Caco-2 (cell line): ENCODE measurements around the gene STYK1. TPM values are rescaled to one million over a fixed set of nuclear protein-coding genes. Genes with fewer than 3 reads are reported as not detected.

Experiments
- BruUV-seq: library from RNA; stranded (reverse); fragments of 400-500 nt; replicated peaks from 2 replicates; lab custom pipeline; 2021; lab: Mats Ljungman, UMichigan
- CTCF ChIA-PET: fragments of 300-600 bp; sonication (Branson Sonifier 250); formaldehyde crosslinking; loops from one replicate; lab custom pipeline; 2022; ENCODE audit warnings: antibody characterized with exemption; lab: Charles Lee
- POLR2A ChIA-PET: fragments of 300-600 bp; sonication (Branson Sonifier 250); formaldehyde crosslinking; loops from one replicate; lab custom pipeline; 2022; ENCODE audit warnings: antibody characterized with exemption; lab: Charles Lee
- DNase-seq, 2 experiments: peaks; one replicate each; pipeline versions ENCODE4 v3.0.0 to v3.0.0-alpha.2; 2020 to 2022
- H3K27me3 ChIP-seq: replicated peaks from 2 replicates; pipeline ENCODE4 v1.6.0; 2011; ENCODE audit warnings: low read length; ENCODE audit not compliant: control insufficient read depth, insufficient read depth
- H3K36me3 ChIP-seq: 2 replicates; pipeline ENCODE4 v1.5.1; 2011; ENCODE audit warnings: low read length; ENCODE audit not compliant: control insufficient read depth, insufficient read depth
- H3K4me1 ChIP-seq: fragments of 250-450 bp; sonication (Bioruptor Pico); 2 replicates; pipeline ENCODE4 v1.5.1; 2020; ENCODE audit warnings: mild to moderate bottlenecking
- H3K4me3 ChIP-seq: 2 replicates; pipeline ENCODE4 v1.5.1; 2011; ENCODE audit warnings: low read depth, mild to moderate bottlenecking, control low read depth, low read length
- H3K9me3 ChIP-seq: fragments of 250-450 bp; sonication (Bioruptor Pico); 2 replicates; pipeline ENCODE4 v1.5.1; 2020; ENCODE audit warnings: mild to moderate bottlenecking, moderate library complexity
- H3K27ac Mint-ChIP-seq: one replicate; pipeline ENCODE4 v1.8.0; 2022; ENCODE audit warnings: mixed read lengths; ENCODE audit not compliant: unreplicated experiment
- H3K27me3 Mint-ChIP-seq: one replicate; pipeline ENCODE4 v1.8.0; 2022; ENCODE audit warnings: mixed read lengths; ENCODE audit not compliant: insufficient read depth, unreplicated experiment
- H3K36me3 Mint-ChIP-seq: one replicate; pipeline ENCODE4 v1.8.0; 2022; ENCODE audit warnings: mild to moderate bottlenecking, mixed read lengths; ENCODE audit not compliant: insufficient read depth, unreplicated experiment
- H3K4me1 Mint-ChIP-seq: one replicate; pipeline ENCODE4 v1.8.0; 2022; ENCODE audit warnings: low read depth, mixed read lengths; ENCODE audit not compliant: unreplicated experiment
- H3K4me3 Mint-ChIP-seq: one replicate; pipeline ENCODE4 v1.8.0; 2022; ENCODE audit warnings: mild to moderate bottlenecking, moderate library complexity, mixed read lengths; ENCODE audit not compliant: unreplicated experiment
- H3K9me3 Mint-ChIP-seq: one replicate; pipeline ENCODE4 v1.8.0; 2022; ENCODE audit warnings: mixed read lengths; ENCODE audit not compliant: unreplicated experiment
- intact Hi-C: fragments of 100-400 bp; cut with micrococcal nuclease; formaldehyde crosslinking; loops from one replicate; pipeline ENCODE4 v1.10.0; 2022; ENCODE audit not compliant: unreplicated experiment
- total RNA-seq: library from RNA; stranded (reverse); gene quantifications from 2 replicates; pipeline ENCODE4 v1.2.3, GENCODE V29; 2022
- TF ChIP-seq, protein P1 (sequence below), 2 experiments: fragments of 200-600 bp in 1 of 2; IDR thresholded peaks; 1 replicate in 1 of 2; 2 replicates in 1 of 2; pipeline versions ENCODE4 v1.5.1 to v1.8.0; 2011 to 2022; ENCODE audit warnings: antibody characterized with exemption in 1 of 2, control low read depth in 1 of 2, inconsistent platforms in 1 of 2, low read depth in 1 of 2, low read length in 1 of 2, mild to moderate bottlenecking in 1 of 2, moderate library complexity in 1 of 2; ENCODE audit not compliant: insufficient read depth in 1 of 2, severe bottlenecking in 1 of 2, unreplicated experiment in 1 of 2

The STYK1 gene
- total RNA-seq, 1 experiment from 2014 or later: 4.5 TPM

DNA sequence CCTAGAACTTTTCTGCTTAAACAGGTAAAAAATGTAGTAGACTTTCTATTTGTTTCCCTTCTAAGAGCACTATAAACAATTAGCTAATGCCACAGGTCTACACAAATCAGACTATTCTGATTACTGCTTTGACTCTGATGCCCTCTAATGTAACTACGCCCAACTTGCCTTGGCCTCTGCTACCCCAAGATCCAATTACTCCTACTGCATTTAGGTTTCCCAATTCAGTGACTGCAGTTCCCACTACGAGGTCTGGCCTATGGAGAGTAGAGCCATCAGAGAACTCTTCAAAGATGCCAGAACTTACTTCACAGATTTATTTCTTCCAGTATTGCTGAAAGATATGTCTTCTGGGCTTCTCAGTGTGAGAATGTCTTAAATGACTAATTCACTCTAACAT is 15.3 kb upstream of the STYK1 start:
- Mint-ChIP-seq H3K27ac (no peak overlapping the region), H3K9me3 (no peaks in the 10 kb centered on the region), H3K4me1 (no peaks in the 10 kb centered on the region), H3K4me3 (no peak overlapping the region), H3K36me3 (no peaks in the 10 kb centered on the region), H3K27me3 (no peaks in the 10 kb centered on the region)
- Histone ChIP-seq H3K9me3 (no peaks in the 10 kb centered on the region), H3K4me1 (no peaks in the 10 kb centered on the region), H3K4me3 (no peak overlapping the region), H3K36me3 (no peaks in the 10 kb centered on the region), H3K27me3 (no peaks in the 10 kb centered on the region)
- CTCF ChIA-PET: no interaction called here
- POLR2A ChIA-PET: no interaction called here
- no TSS peak for BruUV-seq
- DNase-seq: no peak
- TF ChIP-seq, protein P1, sequence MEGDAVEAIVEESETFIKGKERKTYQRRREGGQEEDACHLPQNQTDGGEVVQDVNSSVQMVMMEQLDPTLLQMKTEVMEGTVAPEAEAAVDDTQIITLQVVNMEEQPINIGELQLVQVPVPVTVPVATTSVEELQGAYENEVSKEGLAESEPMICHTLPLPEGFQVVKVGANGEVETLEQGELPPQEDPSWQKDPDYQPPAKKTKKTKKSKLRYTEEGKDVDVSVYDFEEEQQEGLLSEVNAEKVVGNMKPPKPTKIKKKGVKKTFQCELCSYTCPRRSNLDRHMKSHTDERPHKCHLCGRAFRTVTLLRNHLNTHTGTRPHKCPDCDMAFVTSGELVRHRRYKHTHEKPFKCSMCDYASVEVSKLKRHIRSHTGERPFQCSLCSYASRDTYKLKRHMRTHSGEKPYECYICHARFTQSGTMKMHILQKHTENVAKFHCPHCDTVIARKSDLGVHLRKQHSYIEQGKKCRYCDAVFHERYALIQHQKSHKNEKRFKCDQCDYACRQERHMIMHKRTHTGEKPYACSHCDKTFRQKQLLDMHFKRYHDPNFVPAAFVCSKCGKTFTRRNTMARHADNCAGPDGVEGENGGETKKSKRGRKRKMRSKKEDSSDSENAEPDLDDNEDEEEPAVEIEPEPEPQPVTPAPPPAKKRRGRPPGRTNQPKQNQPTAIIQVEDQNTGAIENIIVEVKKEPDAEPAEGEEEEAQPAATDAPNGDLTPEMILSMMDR (IDR thresholded peaks at IDR 0.05; ENCODE audit: insufficient read depth in 1 of 2, low read depth in 1 of 2, low read length in 1 of 2, severe bottlenecking in 1 of 2, unreplicated experiment in 1 of 2): no peak
- intact Hi-C loops: no loop called here

DNA sequence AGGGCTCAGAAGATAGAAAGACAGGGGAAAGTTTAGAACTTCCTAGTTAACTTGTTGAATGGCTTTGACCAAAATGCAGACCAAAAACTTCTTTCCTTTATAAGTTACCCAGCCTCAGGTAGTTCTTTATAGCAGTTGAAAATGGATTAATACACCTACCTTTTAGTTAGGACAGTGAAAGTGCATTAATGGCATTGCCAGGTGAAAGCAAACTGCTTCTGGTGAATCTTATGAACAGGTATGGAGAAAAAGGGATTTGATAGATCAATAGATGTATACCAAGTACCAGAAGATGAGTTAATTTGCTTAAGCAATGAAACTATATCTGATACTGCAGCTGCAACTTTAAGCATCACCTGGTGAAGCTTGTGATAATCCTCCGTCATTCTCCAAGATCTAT is 14.2 kb upstream of the STYK1 start:
- Mint-ChIP-seq H3K36me3 (no peaks in the 10 kb centered on the region), H3K27ac (no peak overlapping the region), H3K27me3 (no peaks in the 10 kb centered on the region), H3K4me1 (no peaks in the 10 kb centered on the region), H3K9me3 (no peaks in the 10 kb centered on the region), H3K4me3 (no peak overlapping the region)
- DNase-seq: no peak
- Histone ChIP-seq H3K27me3 (no peaks in the 10 kb centered on the region), H3K9me3 (no peaks in the 10 kb centered on the region), H3K4me1 (no peaks in the 10 kb centered on the region), H3K36me3 (no peaks in the 10 kb centered on the region), H3K4me3 (no peak overlapping the region)
- TF ChIP-seq, protein P1 (IDR thresholded peaks at IDR 0.05; ENCODE audit: insufficient read depth in 1 of 2, low read depth in 1 of 2, low read length in 1 of 2, severe bottlenecking in 1 of 2, unreplicated experiment in 1 of 2): no peak
- intact Hi-C loops: no loop called here
- no TSS peak for BruUV-seq
- ChIA-PET POLR2A (no interaction called here), CTCF (no interaction called here)

DNA sequence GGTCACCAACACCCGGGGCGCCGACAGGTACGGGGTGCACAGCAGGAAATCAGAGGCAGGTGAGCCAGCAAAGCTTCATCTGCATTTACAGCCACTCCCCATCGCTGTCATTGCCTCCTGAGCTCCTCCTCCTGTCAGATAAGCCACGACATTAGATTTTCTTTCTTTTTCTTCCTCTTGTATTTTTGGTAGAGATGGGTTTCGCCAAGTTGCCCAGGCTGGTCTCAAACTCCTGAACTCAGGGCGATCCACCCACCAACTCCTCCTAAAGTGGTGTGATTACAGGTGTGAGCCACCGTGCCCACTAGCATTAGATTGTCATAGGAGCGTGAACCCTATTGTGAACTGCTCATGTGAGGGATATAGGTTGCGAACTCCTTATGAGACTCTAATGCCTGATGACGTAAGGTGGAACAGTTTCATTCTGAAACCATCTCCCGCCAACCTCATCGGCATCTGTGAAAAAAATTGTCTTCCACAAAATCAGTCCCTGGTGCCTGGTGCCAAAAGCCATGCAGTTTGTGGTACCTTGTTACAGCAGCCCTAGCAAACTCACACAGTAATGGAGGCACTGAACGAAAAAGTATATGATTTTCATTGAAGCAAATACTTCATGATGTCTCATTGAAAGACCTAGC is 1.5 kb downstream of the STYK1 start:
- no peak for DNase-seq

More for the DNA sequence above, 1.5 kb downstream of the STYK1 start:
- Histone ChIP-seq H3K27me3 (no peaks in the 10 kb centered on the region), H3K4me3 (peak overlapping the region; percentile 60), H3K4me1 (peaks cover 3% of the 10 kb centered on the region; the same call in 1 of the 2 replicates), H3K9me3 (no peaks in the 10 kb centered on the region), H3K36me3 (no peaks in the 10 kb centered on the region)
- Mint-ChIP-seq H3K27ac (peak overlapping the region; percentile 58), H3K36me3 (no peaks in the 10 kb centered on the region), H3K9me3 (no peaks in the 10 kb centered on the region), H3K4me3 (peak overlapping the region; percentile 76), H3K4me1 (peaks cover 7% of the 10 kb centered on the region), H3K27me3 (peaks cover 5% of the 10 kb centered on the region)
- BruUV-seq: no TSS peak
- TF ChIP-seq, protein P1 (IDR thresholded peaks at IDR 0.05; ENCODE audit: insufficient read depth in 1 of 2, low read depth in 1 of 2, low read length in 1 of 2, severe bottlenecking in 1 of 2, unreplicated experiment in 1 of 2): no peak
- POLR2A ChIA-PET: no interaction called here
- CTCF ChIA-PET: no interaction called here
- intact Hi-C loops: no loop called here
